GM23338 (cell line): Measurements from ENCODE around the gene TBC1D5. TPM values are rescaled to one million over a fixed set of nuclear protein-coding genes. Genes with fewer than 3 reads are reported as not detected.

Experiments
- ATAC-seq: fragments of 200-7000 bp; cut with Tn5 transposase; 3 replicates; pipeline ENCODE4 v1.9.1; 2020
- DNase-seq: peaks from one replicate; pipeline ENCODE4 v3.0.0-alpha.2; 2015; ENCODE audit warnings: low spot score
- H2AFZ ChIP-seq: fragments of 200-600 bp; sonication (generic); 2 replicates; pipeline ENCODE4 v1.8.0; 2016; ENCODE audit warnings: antibody characterized with exemption, mild to moderate bottlenecking, moderate library complexity
- H3F3A ChIP-seq: fragments of 200-600 bp; sonication (generic); replicated peaks from 2 replicates; pipeline ENCODE4 v1.8.0; 2017; ENCODE audit warnings: antibody characterized with exemption, mixed run types, low read depth
- H3K27ac ChIP-seq: fragments of 200-600 bp; sonication (generic); 2 replicates; pipeline ENCODE4 v1.6.1; 2016; ENCODE audit warnings: low read depth
- H3K27me3 ChIP-seq: fragments of 200-600 bp; sonication (generic); 2 replicates; pipeline ENCODE4 v1.8.0; 2016; ENCODE audit warnings: mild to moderate bottlenecking, mixed run types, moderate library complexity; ENCODE audit not compliant: insufficient read depth
- H3K36me3 ChIP-seq: fragments of 200-600 bp; sonication (generic); 2 replicates; pipeline ENCODE4 v1.8.0; 2016; ENCODE audit warnings: mild to moderate bottlenecking; ENCODE audit not compliant: insufficient read depth
- H3K4me1 ChIP-seq: fragments of 200-600 bp; sonication (generic); 2 replicates; pipeline ENCODE4 v1.8.0; 2016; ENCODE audit warnings: mild to moderate bottlenecking, moderate library complexity; ENCODE audit not compliant: insufficient read depth
- H3K4me2 ChIP-seq: fragments of 200-600 bp; sonication (generic); 2 replicates; pipeline ENCODE4 v1.7.1; 2017; ENCODE audit warnings: mixed run types
- H3K4me3 ChIP-seq: fragments of 200-600 bp; sonication (generic); 2 replicates; pipeline ENCODE4 v1.6.1; 2016; ENCODE audit warnings: mixed run types
- H3K79me2 ChIP-seq: fragments of 200-600 bp; sonication (generic); replicated peaks from 2 replicates; pipeline ENCODE4 v1.8.0; 2017; ENCODE audit warnings: mild to moderate bottlenecking; ENCODE audit not compliant: insufficient read depth
- H3K9me2 ChIP-seq: fragments of 200-600 bp; sonication (generic); 2 replicates; pipeline ENCODE4 v1.8.0; 2017; ENCODE audit not compliant: insufficient read depth
- H4K20me1 ChIP-seq: fragments of 200-600 bp; sonication (generic); replicated peaks from 2 replicates; pipeline ENCODE4 v1.8.0; 2017; ENCODE audit warnings: mild to moderate bottlenecking; ENCODE audit not compliant: insufficient read depth
- H3K27ac Mint-ChIP-seq: 2 replicates; pipeline ENCODE4 v1.8.0; 2020; ENCODE audit warnings: inconsistent platforms, mild to moderate bottlenecking, moderate library complexity, mixed read lengths
- H3K27me3 Mint-ChIP-seq: 3 replicates; pipeline ENCODE4 v1.8.0; 2022; ENCODE audit warnings: low read depth, mild to moderate bottlenecking, moderate library complexity, mixed read lengths, inconsistent platforms; ENCODE audit not compliant: insufficient read depth, poor library complexity
- H3K36me3 Mint-ChIP-seq: 3 replicates; pipeline ENCODE4 v1.8.0; 2021; ENCODE audit warnings: low read depth, mild to moderate bottlenecking, inconsistent platforms, moderate library complexity, mixed read lengths
- H3K4me1 Mint-ChIP-seq: 3 replicates; pipeline ENCODE4 v1.8.0; 2020; ENCODE audit warnings: mild to moderate bottlenecking, inconsistent platforms, mixed read lengths
- H3K4me3 Mint-ChIP-seq: 3 replicates; pipeline ENCODE4 v1.8.0; 2021; ENCODE audit warnings: moderate library complexity, mild to moderate bottlenecking, inconsistent platforms, mixed read lengths
- H3K9me3 Mint-ChIP-seq: 3 replicates; pipeline ENCODE4 v1.8.0; 2020; ENCODE audit warnings: moderate library complexity, mild to moderate bottlenecking, inconsistent platforms, mixed read lengths
- CTCF ChIP-seq, 2 experiments: fragments of 200-600 bp in 1 of 2; sonication (generic) in 1 of 2; conservative IDR thresholded peaks; 2 replicates each; pipeline versions ENCODE4 v1.5.1 to v1.6.1; 2016 to 2017; ENCODE audit warnings: antibody characterized with exemption in 2 of 2, low read depth in 2 of 2, mild to moderate bottlenecking in 2 of 2, moderate library complexity in 1 of 2
- EZH2 ChIP-seq: fragments of 200-600 bp; sonication (generic); IDR thresholded peaks from one replicate; pipeline ENCODE4 v1.8.0; 2017; ENCODE audit warnings: antibody characterized with exemption, mild to moderate bottlenecking, low read depth; ENCODE audit not compliant: unreplicated experiment
- EZH2phosphoT487 ChIP-seq: fragments of 200-600 bp; sonication (generic); IDR thresholded peaks from one replicate; pipeline ENCODE4 v1.8.1; 2018; ENCODE audit warnings: antibody characterized with exemption; ENCODE audit not compliant: unreplicated experiment
- JUNB ChIP-seq: IDR thresholded peaks from one replicate; pipeline ENCODE4 v1.6.1; 2016; ENCODE audit warnings: antibody characterized with exemption; ENCODE audit not compliant: unreplicated experiment
- POLR2AphosphoS5 ChIP-seq: IDR thresholded peaks from 2 replicates; pipeline ENCODE4 v1.6.1; 2016; ENCODE audit warnings: antibody characterized with exemption, low read depth
- REST ChIP-seq: IDR thresholded peaks from one replicate; pipeline ENCODE4 v1.6.1; 2018; ENCODE audit warnings: antibody characterized with exemption; ENCODE audit not compliant: unreplicated experiment
- STAT1 ChIP-seq: IDR thresholded peaks from one replicate; pipeline ENCODE4 v1.6.1; 2016; ENCODE audit warnings: antibody characterized with exemption; ENCODE audit not compliant: unreplicated experiment
- ZNF462 ChIP-seq: fragments of 250-450 bp; sonication (Bioruptor Pico); IDR thresholded peaks from 2 replicates; pipeline ENCODE4 v1.5.0; 2020; ENCODE audit warnings: mild to moderate bottlenecking, moderate library complexity
- polyA plus RNA-seq: library from polyadenylated mRNA; unstranded; fragments of >200 nt; fragmentation: Nextera tagmentation; extraction: Ambion mirVana; gene quantifications from 2 replicates; pipeline ENCODE4 v1.2.1, GENCODE V29; 2016
- total RNA-seq: library from RNA; depleted of rRNA; stranded (reverse); fragments of >200 nt; shearing (Covaris generic); gene quantifications from 2 replicates; pipeline ENCODE4 v1.2.3, GENCODE V29; 2014

Gene TBC1D5
- total and polyA plus RNA-seq, 2 experiments from 2014 or later = 21.8 to 48.1 TPM

GRCh38 chr3:17154221-17154620 is 588.2 kb downstream of the TBC1D5 start (continued):
- TF ChIP-seq EZH2 (no peak), STAT1 (no peak), REST (no peak), JUNB (no peak), EZH2phosphoT487 (no peak), POLR2AphosphoS5 (no peak)

GRCh38 chr3:17153209-17153608 is 589.2 kb downstream of the TBC1D5 start:
- H3K9me2 ChIP-seq = no peaks in the 10 kb centered on the region
- no peak for ATAC-seq
- H3K4me2 ChIP-seq = no peak overlapping the region
- H3K36me3 ChIP-seq = no peaks in the 10 kb centered on the region
- Mint-ChIP-seq H3K4me1 (no peaks in the 10 kb centered on the region; the same call in 2 of the 3 replicates), H3K27ac (no peak overlapping the region; the same call in 1 of the 2 replicates), H3K9me3 (no peaks in the 10 kb centered on the region), H3K4me3 (no peak overlapping the region), H3K36me3 (peaks cover 21% of the 10 kb centered on the region), H3K27me3 (peaks cover 6% of the 10 kb centered on the region)
- no peak overlapping the region for H3K27ac ChIP-seq
- H3K4me3 ChIP-seq = no peak overlapping the region
- no peaks in the 10 kb centered on the region for H3F3A ChIP-seq
- no peaks in the 10 kb centered on the region for H4K20me1 ChIP-seq
- no peaks in the 10 kb centered on the region for H3K79me2 ChIP-seq
- H3K4me1 ChIP-seq = no peaks in the 10 kb centered on the region
- no peak for TF ChIP-seq CTCF (conservative IDR thresholded peaks at IDR 0.05; ENCODE audit: low read depth in 2 of 2)
- TF ChIP-seq ZNF462 (CRISPR knock-in tag) = no peak
- TF ChIP-seq REST = no peak
- no peaks in the 10 kb centered on the region for H3K27me3 ChIP-seq
- DNase-seq = no peak
- no peak overlapping the region for H2AFZ ChIP-seq
